Thyroid gland (tissue), 4 donors: Measurements from ENCODE around the gene FXYD2. TPM values are rescaled to one million over a fixed set of nuclear protein-coding genes. Genes with fewer than 3 reads are reported as not detected.
A peak's percentile ranks its signal among the peaks of the same experiment; 100 is the strongest.

Experiments used
- DNase-seq, 2 donors: peaks; one replicate each; pipeline ENCODE4 v3.0.0-alpha.2; 2019
- H3K27ac ChIP-seq, 3 donors: fragments of 200-600 bp; sonication (generic); 1 replicate in 2 of 3; 2 replicates in 1 of 3; pipeline ENCODE4 v1.5.1; 2016 to 2019; ENCODE audit warnings: mild to moderate bottlenecking in 1 of 3, moderate library complexity in 1 of 3
- H3K27me3 ChIP-seq: fragments of 200-600 bp; sonication (generic); one replicate; pipeline ENCODE4 v1.5.1; 2019
- H3K36me3 ChIP-seq, 2 donors: fragments of 200-600 bp; sonication (generic); one replicate each; pipeline ENCODE4 v1.5.1; 2016 to 2019
- H3K4me1 ChIP-seq, 2 donors: fragments of 200-600 bp; sonication (generic); one replicate each; pipeline ENCODE4 v1.5.1; 2017 to 2019
- H3K4me3 ChIP-seq, 3 donors: fragments of 200-600 bp; sonication (generic); replicated peaks in 1 of 3; 1 replicate in 2 of 3; 2 replicates in 1 of 3; pipeline ENCODE4 v1.5.1; 2016; ENCODE audit warnings: mild to moderate bottlenecking in 1 of 3
- H3K9me3 ChIP-seq: fragments of 200-600 bp; sonication (generic); one replicate; pipeline ENCODE4 v1.5.1; 2017
- CTCF ChIP-seq, 6 experiments: fragments of 200-600 bp in 3 of 6; fragments of 450-650 bp in 3 of 6; sonication (generic) in 3 of 6; IDR thresholded peaks; one replicate each; pipeline ENCODE4 v1.5.1; 2016 to 2019; ENCODE audit warnings: antibody characterized with exemption in 6 of 6, mild to moderate bottlenecking in 2 of 6, inconsistent platforms in 1 of 6, moderate library complexity in 1 of 6
- POLR2A ChIP-seq, 2 donors: fragments of 450-650 bp; IDR thresholded peaks; one replicate each; pipeline ENCODE4 v1.6.1; 2017; ENCODE audit warnings: antibody characterized with exemption in 2 of 2, mild to moderate bottlenecking in 2 of 2, moderate library complexity in 1 of 2
- WGBS, 2 donors: methylation state at CpG; one replicate each; pipeline ENCODE4 v1.1.5; 2017; 5-methylcytosine and 5-hydroxymethylcytosine counted together
- intact Hi-C: fragments of 100-400 bp; cut with DNase I; formaldehyde crosslinking; loops from one replicate; pipeline ENCODE4 v1.15.1; 2023
- total RNA-seq, 4 donors: library from RNA; depleted of rRNA; stranded (reverse); fragments of >200 nt; gene quantifications; one replicate each; pipeline ENCODE4 v1.2.3, GENCODE V29; 2016

The FXYD2 gene
- total RNA-seq, 4 donors from 2014 or later, result 0.42 to 2.8 (median 1.5) TPM

- intact Hi-C loops, result no loop called here
- no peak for DNase-seq
- Histone ChIP-seq H3K9me3 (no peaks in the 10 kb centered on the region), H3K27me3 (no peaks in the 10 kb centered on the region), H3K36me3 (peaks cover 3 to 4% of the 10 kb centered on the region in 2 donors), H3K4me1 (peaks cover 11 to 22% of the 10 kb centered on the region in 2 donors), H3K27ac (no peak overlapping the region), H3K4me3 (no peak overlapping the region)
- TF ChIP-seq CTCF (IDR thresholded peaks at IDR 0.05), result no peak
- TF ChIP-seq POLR2A (IDR thresholded peaks at IDR 0.05), result no peak
- 95 to 99% methylated on average over 7 to 8 of the region's 8 CpGs for whole genome bisulfite sequencing, 2 donors
Observed at GRCh38 chr11:117835576-117835975, 11.0 kb upstream of the FXYD2 start.

- Histone ChIP-seq H3K27me3 (no peaks in the 10 kb centered on the region), H3K4me3 (no peak overlapping the region), H3K4me1 (peaks cover 11 to 22% of the 10 kb centered on the region in 2 donors), H3K27ac (no peak overlapping the region), H3K36me3 (peaks cover 1 to 4% of the 10 kb centered on the region in 2 donors), H3K9me3 (no peaks in the 10 kb centered on the region)
- TF ChIP-seq POLR2A (IDR thresholded peaks at IDR 0.05) (no peak), CTCF (IDR thresholded peaks at IDR 0.05) (no peak)
- 94 to 95% methylated on average over 17 of the region's 17 CpGs for WGBS, 2 donors
- no peak for DNase-seq
- intact Hi-C loops, result no loop called here
Observed at GRCh38 chr11:117834838-117835443, 10.4 kb upstream of the FXYD2 start.

- H3K27me3 ChIP-seq, result no peaks in the 10 kb centered on the region
- TF ChIP-seq POLR2A (IDR thresholded peaks at IDR 0.05) (no peak), CTCF (IDR thresholded peaks at IDR 0.05) (no peak)
- intact Hi-C loops, result no loop called here
- peaks cover 0 to 4% of the 10 kb centered on the region in 2 donors for H3K36me3 ChIP-seq
- H3K4me3 ChIP-seq, result no peak overlapping the region
- peak overlapping the region; percentile 71 to 89 (median 84) for H3K27ac ChIP-seq
- no peak for DNase-seq
- no peaks in the 10 kb centered on the region for H3K9me3 ChIP-seq
- peaks cover 11 to 25% of the 10 kb centered on the region in 2 donors for H3K4me1 ChIP-seq
- 90 to 97% methylated on average over 6 of the region's 6 CpGs for WGBS, 2 donors
Observed at GRCh38 chr11:117834068-117834810, 9.7 kb upstream of the FXYD2 start.

GRCh38 chr11:117833401-117833891 lies 8.9 kb upstream of the FXYD2 start:
- peak; percentile 96 to 97 for DNase-seq
- Histone ChIP-seq H3K4me1 (peaks cover 11 to 32% of the 10 kb centered on the region in 2 donors), H3K36me3 (no peaks in the 10 kb centered on the region), H3K27ac (peak overlapping the region; percentile 71 to 89 (median 84)), H3K9me3 (no peaks in the 10 kb centered on the region), H3K4me3 (no peak overlapping the region), H3K27me3 (no peaks in the 10 kb centered on the region)
- TF ChIP-seq CTCF (IDR thresholded peaks at IDR 0.05), result no peak
- no peak for TF ChIP-seq POLR2A (IDR thresholded peaks at IDR 0.05)
- intact Hi-C loops, result no loop called here
- 23 to 37% methylated on average over 7 of the region's 7 CpGs for WGBS, 2 donors

- intact Hi-C loops, result no loop called here
- no peak for DNase-seq
- H3K27me3 ChIP-seq, result no peaks in the 10 kb centered on the region
- H3K27ac ChIP-seq, result peak overlapping the region; percentile 71 to 89 (median 84)
- no peaks in the 10 kb centered on the region for H3K9me3 ChIP-seq
- H3K36me3 ChIP-seq, result no peaks in the 10 kb centered on the region
- H3K4me3 ChIP-seq, result no peak overlapping the region
- WGBS, 2 donors, result 95 to 96% methylated on average over 8 of the region's 8 CpGs
- peaks cover 11 to 34% of the 10 kb centered on the region in 2 donors for H3K4me1 ChIP-seq
- TF ChIP-seq POLR2A (IDR thresholded peaks at IDR 0.05) (no peak), CTCF (IDR thresholded peaks at IDR 0.05) (no peak)
Observed at GRCh38 chr11:117832511-117832910, 8.0 kb upstream of the FXYD2 start.
